Stimulated activated CD8-positive, alpha-beta memory T cell treated with anti-CD3 and anti-CD28 coated beads, Interleukin-15, amount 100 ng/mL, for 48 hours (primary cell): ENCODE results near the gene LRRK1.
A peak's percentile ranks its signal among the peaks of the same experiment; 100 is the strongest.

ENCODE experiments used
- DNase-seq, 2 donors: peaks; one replicate each; pipeline ENCODE4 v3.0.0-alpha.2; 2020; ENCODE audit warnings: low read depth in 2 of 2

Gene LRRK1

GRCh38 chr15:101004500-101004899 is 85.3 kb downstream of the LRRK1 start:
- no peak for DNase-seq

- no peak for DNase-seq
These were observed 86.0 kb downstream of the LRRK1 start for GRCh38 chr15:101004986-101005747.

GRCh38 chr15:101006931-101007691 is 88.0 kb downstream of the LRRK1 start:
- peak; percentile 37 to 40 for DNase-seq

GRCh38 chr15:101008158-101009139 is 89.3 kb downstream of the LRRK1 start:
- DNase-seq = peak; percentile 75 to 76

- DNase-seq = no peak
These were observed 90.0 kb downstream of the LRRK1 start for GRCh38 chr15:101009176-101009575.

- DNase-seq = no peak
These were observed 91.6 kb downstream of the LRRK1 start for GRCh38 chr15:101010781-101011180.

- no peak for DNase-seq
These were observed 93.4 kb downstream of the LRRK1 start for GRCh38 chr15:101012326-101013200.

GRCh38 chr15:101013201-101013550 is 94.0 kb downstream of the LRRK1 start:
- no peak for DNase-seq

- DNase-seq = no peak
These were observed 94.9 kb downstream of the LRRK1 start for GRCh38 chr15:101013769-101014675.

GRCh38 chr15:101014921-101015841 is 96.0 kb downstream of the LRRK1 start:
- peak; percentile 28 to 42 for DNase-seq

GRCh38 chr15:101016581-101016980 is 97.4 kb downstream of the LRRK1 start:
- DNase-seq = no peak

- DNase-seq = no peak
These were observed 98.1 kb downstream of the LRRK1 start for GRCh38 chr15:101017093-101017754.

GRCh38 chr15:101018016-101018415 is 98.9 kb downstream of the LRRK1 start:
- DNase-seq = no peak

- DNase-seq = no peak
These were observed 99.3 kb downstream of the LRRK1 start for GRCh38 chr15:101018450-101018849.

GRCh38 chr15:101019366-101019896 is 100.3 kb downstream of the LRRK1 start:
- DNase-seq = no peak

- no peak for DNase-seq
These were observed 101.3 kb downstream of the LRRK1 start for GRCh38 chr15:101020451-101020850.

GRCh38 chr15:101020945-101021344 is 101.8 kb downstream of the LRRK1 start:
- DNase-seq = no peak

- DNase-seq = no peak
These were observed 103.1 kb downstream of the LRRK1 start for GRCh38 chr15:101022306-101022705.
